ENCODE results near the gene KCNK17.

DNA sequence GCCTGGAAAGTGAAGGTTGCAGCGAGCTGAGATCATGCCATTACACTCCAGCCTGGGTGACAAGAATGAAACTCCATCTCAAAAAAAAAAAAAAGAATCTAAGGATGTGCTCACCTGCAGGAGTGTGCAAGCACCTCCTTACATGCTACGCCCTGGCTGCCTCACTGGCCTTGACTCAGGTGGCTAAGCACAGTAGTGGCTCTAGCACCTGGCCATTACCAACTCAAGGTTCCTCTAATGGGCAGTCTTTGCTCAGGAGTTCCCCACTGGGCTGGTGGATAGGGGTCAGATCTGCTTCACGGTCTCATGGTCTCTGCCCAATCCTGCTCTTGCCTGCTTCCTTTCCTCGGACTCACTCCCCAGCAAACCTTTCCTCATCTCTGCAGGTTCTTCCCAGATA, 39.7 kb downstream of the KCNK17 start:
- TF ChIP-seq, protein P1, sequence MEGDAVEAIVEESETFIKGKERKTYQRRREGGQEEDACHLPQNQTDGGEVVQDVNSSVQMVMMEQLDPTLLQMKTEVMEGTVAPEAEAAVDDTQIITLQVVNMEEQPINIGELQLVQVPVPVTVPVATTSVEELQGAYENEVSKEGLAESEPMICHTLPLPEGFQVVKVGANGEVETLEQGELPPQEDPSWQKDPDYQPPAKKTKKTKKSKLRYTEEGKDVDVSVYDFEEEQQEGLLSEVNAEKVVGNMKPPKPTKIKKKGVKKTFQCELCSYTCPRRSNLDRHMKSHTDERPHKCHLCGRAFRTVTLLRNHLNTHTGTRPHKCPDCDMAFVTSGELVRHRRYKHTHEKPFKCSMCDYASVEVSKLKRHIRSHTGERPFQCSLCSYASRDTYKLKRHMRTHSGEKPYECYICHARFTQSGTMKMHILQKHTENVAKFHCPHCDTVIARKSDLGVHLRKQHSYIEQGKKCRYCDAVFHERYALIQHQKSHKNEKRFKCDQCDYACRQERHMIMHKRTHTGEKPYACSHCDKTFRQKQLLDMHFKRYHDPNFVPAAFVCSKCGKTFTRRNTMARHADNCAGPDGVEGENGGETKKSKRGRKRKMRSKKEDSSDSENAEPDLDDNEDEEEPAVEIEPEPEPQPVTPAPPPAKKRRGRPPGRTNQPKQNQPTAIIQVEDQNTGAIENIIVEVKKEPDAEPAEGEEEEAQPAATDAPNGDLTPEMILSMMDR (IDR thresholded peaks at IDR 0.05; ENCODE audit: low read depth, low read length) = no peak
- no peak for TF ChIP-seq POLR2A (IDR thresholded peaks at IDR 0.05; ENCODE audit: extremely low read depth, insufficient read length)

All from NB4 (cell line).